Spleen (tissue), 11 donors: ENCODE measurements around the gene TRNP1. TPM values are rescaled to one million over a fixed set of nuclear protein-coding genes. Genes with fewer than 3 reads are reported as not detected.

ENCODE experiments used
- DNase-seq: peaks from one replicate; pipeline ENCODE4 v3.0.0-alpha.2; 2020
- H3K27ac ChIP-seq, 8 donors: fragments of 200-600 bp; sonication (generic) in 7 of 8; 1 replicate in 4 of 8; 2 replicates in 4 of 8; pipeline versions ENCODE4 v1.5.0 to v1.8.0; 2016 to 2021; ENCODE audit warnings: inconsistent platforms in 4 of 8, mild to moderate bottlenecking in 4 of 8, moderate library complexity in 1 of 8
- H3K27me3 ChIP-seq, 7 donors: fragments of 200-600 bp; sonication (generic) in 6 of 7; replicated peaks in 1 of 7; 1 replicate in 4 of 7; 2 replicates in 3 of 7; pipeline versions ENCODE4 v1.5.0 to v1.8.0; 2016 to 2021; ENCODE audit warnings: inconsistent platforms in 3 of 7, mild to moderate bottlenecking in 1 of 7
- H3K36me3 ChIP-seq, 6 donors: fragments of 200-600 bp; sonication (generic) in 5 of 6; 1 replicate in 4 of 6; 2 replicates in 2 of 6; pipeline versions ENCODE4 v1.5.0 to v1.8.0; 2016 to 2021; ENCODE audit warnings: inconsistent platforms in 2 of 6
- H3K4me1 ChIP-seq, 6 donors: fragments of 200-600 bp; sonication (generic) in 5 of 6; 1 replicate in 3 of 6; 2 replicates in 3 of 6; pipeline versions ENCODE4 v1.5.0 to v1.8.0; 2016 to 2021; ENCODE audit warnings: inconsistent platforms in 3 of 6
- H3K4me3 ChIP-seq, 8 donors: fragments of 200-600 bp; sonication (generic) in 7 of 8; 1 replicate in 4 of 8; 2 replicates in 4 of 8; pipeline versions ENCODE4 v1.5.0 to v1.8.0; 2016 to 2021; ENCODE audit warnings: inconsistent platforms in 4 of 8, mild to moderate bottlenecking in 4 of 8, moderate library complexity in 2 of 8
- H3K9me3 ChIP-seq, 8 donors: fragments of 200-600 bp; sonication (generic) in 7 of 8; 1 replicate in 4 of 8; 2 replicates in 4 of 8; pipeline versions ENCODE4 v1.5.0 to v1.8.0; 2016 to 2021; ENCODE audit warnings: inconsistent platforms in 4 of 8
- CTCF ChIP-seq, 11 experiments: fragments of 200-600 bp in 7 of 11; fragments of 450-650 bp in 4 of 11; sonication (generic) in 4 of 11; IDR thresholded peaks in 8 of 11; conservative IDR thresholded peaks in 3 of 11; 1 replicate in 7 of 11; 2 replicates in 4 of 11; pipeline versions ENCODE4 v1.4.0 to v1.8.0; 2016 to 2021; ENCODE audit warnings: antibody characterized with exemption in 11 of 11, inconsistent platforms in 4 of 11, mild to moderate bottlenecking in 1 of 11
- POLR2A ChIP-seq, 3 donors: fragments of 450-650 bp; IDR thresholded peaks; one replicate each; pipeline ENCODE4 v1.5.1; 2017; ENCODE audit warnings: antibody characterized with exemption in 3 of 3, mild to moderate bottlenecking in 1 of 3
- POLR2AphosphoS5 ChIP-seq, 3 donors: sonication (generic); formaldehyde crosslinking; IDR thresholded peaks; one replicate each; pipeline ENCODE4 v1.5.1; 2017; ENCODE audit warnings: antibody characterized with exemption in 3 of 3
- WGBS, 5 donors: extraction: QIAGEN DNeasy Blood & Tissue Kit in 3 of 5; methylation state at CpG; one replicate each; pipeline versions ENCODE4 v1.1.5 to v1.1.7; 2013 to 2018; 5-methylcytosine and 5-hydroxymethylcytosine counted together
- intact Hi-C: fragments of 100-400 bp; cut with DNase I; formaldehyde crosslinking; loops from one replicate; pipeline ENCODE4 v1.15.0; 2023; ENCODE audit warnings: low total_unique reads
- polyA plus RNA-seq, 3 donors: library from polyadenylated mRNA; stranded (reverse); fragments of 200-250 nt; gene quantifications; one replicate each; pipeline ENCODE4 v1.2.1, GENCODE V29; 2013
- total RNA-seq, 7 donors: library from RNA; depleted of rRNA in 3 of 7; stranded (reverse); fragments of >200 nt in 3 of 7; fragmentation: NEBNext Ultra II Directional in 4 of 7; extraction: Animal tissue kit (Norgen Biotek cat#: 25700) in 4 of 7; gene quantifications; one replicate each; pipeline versions ENCODE4 v1.1.0 to v1.2.1, GENCODE V29; 2016 to 2021
- donor health status: healthy with polysubstance abuse.
- donor health status: DM: no; HTN: no; CAD: no; lungs with moderate emphysema.
- donor health status: DM: no; HTN: no; CAD: no.
- donor health status: Bipolar disorder and iron deficiency.
- donor health status: healthy.
- donor health status: DM: no; HTN: no; CAD: no.
- donor health status: DM: yes; HTN: yes; CAD: no.

The TRNP1 gene
- total and polyA plus RNA-seq, 10 donors, result 3.1 to 18.1 (median 6.5) TPM

GRCh38 chr1:26972390-26972789 lies 21.1 kb upstream of the TRNP1 start:
- intact Hi-C loops, result no loop called here
- H3K27ac ChIP-seq, result no peak overlapping the region
- H3K27me3 ChIP-seq, result peaks cover 0 to 15% (median 0%) of the 10 kb centered on the region in 7 donors
- no peak for TF ChIP-seq CTCF (IDR thresholded peaks at IDR 0.05 in 8 of 11, conservative IDR thresholded peaks at IDR 0.05 in 3 of 11)
- TF ChIP-seq POLR2A (IDR thresholded peaks at IDR 0.05), result no peak
- no peak for TF ChIP-seq POLR2AphosphoS5 (IDR thresholded peaks at IDR 0.05)
- 29 to 36% (median 34%) methylated on average over 6 of the region's 6 CpGs for WGBS, 5 donors
- DNase-seq, result no peak
- no peak overlapping the region for H3K4me3 ChIP-seq
- H3K4me1 ChIP-seq, result no peaks in the 10 kb centered on the region
- no peaks in the 10 kb centered on the region for H3K9me3 ChIP-seq
- H3K36me3 ChIP-seq, result no peaks in the 10 kb centered on the region

- Histone ChIP-seq H3K4me3 (no peak overlapping the region), H3K27ac (no peak overlapping the region), H3K9me3 (no peaks in the 10 kb centered on the region), H3K4me1 (no peaks in the 10 kb centered on the region), H3K27me3 (peaks cover 0 to 15% (median 0%) of the 10 kb centered on the region in 7 donors), H3K36me3 (no peaks in the 10 kb centered on the region)
- intact Hi-C loops, result no loop called here
- 82 to 93% (median 89%) methylated on average over 4 of the region's 4 CpGs for WGBS, 5 donors
- TF ChIP-seq POLR2AphosphoS5 (IDR thresholded peaks at IDR 0.05), result no peak
- no peak for TF ChIP-seq POLR2A (IDR thresholded peaks at IDR 0.05)
- no peak for TF ChIP-seq CTCF (IDR thresholded peaks at IDR 0.05 in 8 of 11, conservative IDR thresholded peaks at IDR 0.05 in 3 of 11)
- no peak for DNase-seq
Observed at GRCh38 chr1:26972821-26973220, 20.7 kb upstream of the TRNP1 start.

GRCh38 chr1:26976621-26977510 lies 16.6 kb upstream of the TRNP1 start:
- no peaks in the 10 kb centered on the region for H3K9me3 ChIP-seq
- intact Hi-C loops, result no loop called here
- TF ChIP-seq POLR2A (IDR thresholded peaks at IDR 0.05) (no peak), CTCF (IDR thresholded peaks at IDR 0.05 in 8 of 11, conservative IDR thresholded peaks at IDR 0.05 in 3 of 11) (no peak), POLR2AphosphoS5 (IDR thresholded peaks at IDR 0.05) (no peak)
- no peak overlapping the region for H3K27ac ChIP-seq
- no peaks in the 10 kb centered on the region for H3K36me3 ChIP-seq
- H3K27me3 ChIP-seq, result peaks cover 0 to 1% (median 0%) of the 10 kb centered on the region in 7 donors
- 78 to 92% (median 85%) methylated on average over 3 of the region's 3 CpGs for WGBS, 5 donors
- H3K4me3 ChIP-seq, result no peak overlapping the region
- DNase-seq, result no peak
- no peaks in the 10 kb centered on the region for H3K4me1 ChIP-seq

GRCh38 chr1:26978901-26979300 lies 14.6 kb upstream of the TRNP1 start:
- TF ChIP-seq POLR2A (IDR thresholded peaks at IDR 0.05) (no peak), POLR2AphosphoS5 (IDR thresholded peaks at IDR 0.05) (no peak), CTCF (IDR thresholded peaks at IDR 0.05 in 8 of 11, conservative IDR thresholded peaks at IDR 0.05 in 3 of 11) (no peak)
- H3K27me3 ChIP-seq, result peaks cover 0 to 14% (median 0%) of the 10 kb centered on the region in 7 donors
- intact Hi-C loops, result no loop called here
- no peaks in the 10 kb centered on the region for H3K36me3 ChIP-seq
- no peak for DNase-seq
- H3K9me3 ChIP-seq, result no peaks in the 10 kb centered on the region
- WGBS, 5 donors, result 40 to 50% (median 43%) methylated on average over 2 of the region's 2 CpGs
- no peak overlapping the region for H3K27ac ChIP-seq
- no peak overlapping the region for H3K4me3 ChIP-seq
- no peaks in the 10 kb centered on the region for H3K4me1 ChIP-seq
